Skin of body (tissue), 2 donors: ENCODE results near the gene ERVFRD-1. TPM values are rescaled to one million over a fixed set of nuclear protein-coding genes. Genes with fewer than 3 reads are reported as not detected.
"Not testable (repeated sequence)": the region's sequence is repeated elsewhere in the genome, so short reads cannot be mapped to it uniquely, and the experiment has no call there.

Source experiments
- DNase-seq: peaks from one replicate; lab custom pipeline; 2025; lab: John Stamatoyannopoulos, UW
- total RNA-seq: library from RNA; depleted of rRNA; stranded (reverse); fragments of >200 nt; gene quantifications from one replicate; pipeline ENCODE4 v1.2.3, GENCODE V29; 2014

ERVFRD-1 gene
- total RNA-seq, 1 donor from 2014 or later = 0.10 TPM

DNA sequence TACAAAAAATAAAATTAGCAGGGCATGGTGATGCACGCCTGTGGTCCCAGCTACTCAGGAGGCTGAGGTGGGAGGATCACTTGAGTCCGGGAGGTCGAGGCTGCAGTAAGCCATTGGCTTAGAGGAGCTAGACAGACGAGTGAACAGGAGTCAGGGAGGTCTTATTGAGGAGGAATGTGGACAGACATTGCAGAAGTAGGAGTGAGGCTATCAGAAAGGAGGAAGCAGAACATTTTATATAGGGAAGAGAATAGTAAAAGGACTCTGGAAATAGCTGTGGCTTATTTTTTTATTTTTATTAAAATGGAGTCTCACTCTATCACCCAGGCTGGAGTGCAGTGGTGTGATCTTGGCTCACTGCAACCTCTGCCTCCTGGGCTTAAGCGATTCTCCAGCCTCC lies 20.4 kb downstream of the ERVFRD-1 start:
- DNase-seq = not testable (repeated sequence)

DNA sequence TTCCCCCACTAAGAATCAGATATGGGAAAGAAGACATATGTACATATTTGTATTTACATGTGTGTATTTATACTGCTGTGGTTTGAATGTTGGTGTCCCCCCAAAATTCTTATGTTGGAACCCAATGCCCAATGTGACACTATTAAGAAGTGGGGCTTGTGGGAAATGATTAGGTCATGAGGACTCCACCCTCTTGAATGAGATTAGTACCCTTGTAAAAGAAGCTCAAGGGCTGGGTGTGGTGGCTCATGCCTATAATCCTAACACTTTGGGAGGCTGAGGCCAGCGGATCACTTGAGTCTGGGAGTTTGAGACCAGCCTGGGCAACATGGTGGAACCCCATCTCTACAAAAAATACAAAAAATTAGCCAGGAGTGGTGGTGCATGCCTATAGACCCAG lies 21.8 kb downstream of the ERVFRD-1 start:
- DNase-seq = no peak

DNA sequence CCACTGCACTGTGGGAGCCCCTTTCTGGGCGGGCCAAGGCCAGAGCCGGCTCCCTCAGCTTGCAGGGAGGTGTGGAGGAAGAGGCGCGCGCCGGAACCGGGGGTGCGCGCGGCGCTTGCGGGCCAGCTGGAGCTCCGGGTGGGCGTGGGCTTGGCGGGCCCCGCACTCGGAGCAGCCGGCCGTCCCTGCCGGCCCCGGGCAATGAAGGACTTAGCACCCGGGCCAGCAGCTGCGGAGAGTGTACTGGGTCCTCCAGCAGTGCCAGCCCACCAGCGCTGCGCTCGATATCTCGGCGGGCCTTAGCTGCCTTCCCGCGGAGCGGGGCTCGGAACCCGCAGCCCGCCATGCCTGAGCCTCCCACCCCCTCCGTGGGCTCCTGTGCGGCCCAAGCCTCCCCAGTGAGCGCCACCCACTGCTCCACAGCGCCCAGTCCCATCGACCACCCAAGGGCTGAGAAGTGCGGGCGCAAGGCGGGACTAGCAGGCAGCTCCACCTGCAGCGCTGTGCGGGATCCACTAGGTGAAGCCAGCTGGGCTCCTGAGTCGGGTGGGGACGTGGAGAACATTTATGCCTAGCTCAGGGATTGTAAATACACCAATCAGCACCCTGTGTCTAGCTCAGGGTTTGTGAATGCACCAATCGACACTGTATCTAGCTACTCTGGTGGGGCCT lies 24.2 kb downstream of the ERVFRD-1 start:
- DNase-seq = not testable (repeated sequence)

DNA sequence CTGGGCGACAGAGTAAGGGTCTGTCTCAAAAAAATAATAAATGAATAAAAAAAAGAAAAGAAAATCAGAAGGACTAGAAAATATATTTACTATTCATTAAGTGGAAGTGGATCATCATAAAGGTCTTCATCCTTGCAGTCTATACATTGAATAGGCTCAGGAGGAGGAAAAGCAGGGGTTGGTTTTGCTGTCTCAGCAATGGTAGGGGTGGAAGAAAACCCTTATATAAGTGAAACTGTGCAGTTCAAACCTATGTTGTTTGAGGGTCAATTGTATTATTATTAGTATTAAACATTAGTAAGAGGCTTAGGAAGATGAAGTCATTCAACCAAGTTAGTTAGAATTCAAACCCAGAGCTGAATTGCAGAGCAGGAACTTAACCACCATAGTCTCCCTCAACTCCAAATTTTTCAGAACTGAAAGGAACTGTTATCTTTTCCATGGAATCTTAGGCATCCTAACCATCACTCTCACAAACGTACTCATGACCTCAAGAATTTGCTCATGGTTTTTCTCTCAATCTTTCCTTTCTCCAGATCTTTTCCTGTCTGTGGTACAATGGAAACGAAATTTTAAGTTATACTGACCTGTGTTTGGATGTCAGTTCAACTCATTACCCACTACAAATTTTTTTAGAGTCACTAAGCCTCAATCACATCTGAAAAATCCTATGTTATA lies 25.6 kb downstream of the ERVFRD-1 start:
- DNase-seq = no peak

DNA sequence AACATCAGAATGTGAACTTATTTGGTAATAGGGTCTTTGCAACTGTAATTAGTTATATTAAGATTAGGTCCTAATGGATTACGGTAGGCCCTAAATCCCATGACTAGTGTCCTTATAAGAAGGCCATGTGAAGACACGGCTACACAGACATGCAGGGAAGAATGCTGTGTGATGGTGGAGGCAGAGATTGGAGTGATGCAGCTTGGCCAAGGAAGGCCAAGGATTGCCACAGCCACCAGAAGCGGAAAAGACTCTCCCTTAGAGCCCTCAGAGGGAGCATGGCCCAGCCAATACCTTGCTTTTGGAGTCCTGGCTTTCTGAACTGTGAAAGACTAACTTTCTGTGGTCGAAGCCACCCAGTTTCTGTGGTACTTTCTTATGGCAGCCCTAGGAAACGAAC lies 27.6 kb downstream of the ERVFRD-1 start:
- DNase-seq = no peak

DNA sequence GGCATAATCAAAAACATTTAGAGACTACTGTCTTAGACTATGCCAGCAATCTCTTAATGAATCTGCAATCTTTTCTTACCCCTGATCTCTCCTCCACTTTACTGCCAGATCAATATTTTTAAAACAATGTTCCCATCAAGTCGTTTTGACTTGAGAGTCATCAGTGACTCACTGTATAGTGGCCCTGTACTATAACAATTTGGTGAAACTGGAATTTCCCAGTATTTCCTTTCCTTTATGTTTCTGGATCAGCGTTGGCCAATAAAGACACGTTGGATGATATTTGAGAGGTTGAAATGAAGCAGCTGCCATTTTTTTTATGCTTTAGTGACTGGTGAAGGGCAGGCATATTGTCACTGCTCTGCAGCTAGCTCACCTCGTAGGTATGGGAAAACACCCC lies 28.0 kb downstream of the ERVFRD-1 start:
- DNase-seq = no peak

DNA sequence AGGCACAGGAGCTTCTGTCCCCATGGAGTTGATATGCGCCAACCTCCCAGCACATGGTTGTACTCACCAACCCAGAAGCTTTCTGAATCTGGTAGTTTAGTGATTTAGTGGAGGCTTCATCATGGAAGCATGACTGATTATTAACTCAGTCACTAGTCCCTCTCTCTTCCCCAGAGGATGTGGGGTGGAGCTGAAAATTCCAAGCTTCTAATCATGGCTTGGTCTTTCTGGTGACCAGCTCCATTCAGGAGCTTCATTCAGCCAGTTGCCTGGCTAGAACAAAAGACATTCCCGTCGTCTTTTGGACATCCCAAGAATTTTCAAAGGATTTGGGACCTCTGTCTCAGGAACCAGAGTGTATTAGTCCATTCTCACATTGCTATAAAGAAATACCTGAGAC lies 31.2 kb downstream of the ERVFRD-1 start:
- no peak for DNase-seq

DNA sequence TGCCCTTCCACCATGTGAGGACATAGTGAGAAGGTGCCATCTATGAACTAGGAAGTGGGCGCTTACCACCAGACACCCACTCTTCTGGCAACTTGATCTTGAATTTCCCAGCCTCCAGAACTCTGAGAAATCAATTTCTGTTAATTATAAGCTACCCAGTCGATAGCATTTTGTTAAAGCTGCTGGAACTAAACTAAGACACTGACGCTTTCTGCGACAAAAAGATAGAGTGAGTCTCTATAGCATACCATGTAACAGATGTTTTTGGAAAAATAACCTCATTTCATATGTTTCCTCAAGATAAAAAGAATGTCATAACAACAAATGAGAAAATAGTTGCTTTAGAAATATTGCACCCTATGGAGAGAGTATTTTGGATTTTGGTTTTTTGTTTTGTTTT lies 33.3 kb downstream of the ERVFRD-1 start:
- no peak for DNase-seq

DNA sequence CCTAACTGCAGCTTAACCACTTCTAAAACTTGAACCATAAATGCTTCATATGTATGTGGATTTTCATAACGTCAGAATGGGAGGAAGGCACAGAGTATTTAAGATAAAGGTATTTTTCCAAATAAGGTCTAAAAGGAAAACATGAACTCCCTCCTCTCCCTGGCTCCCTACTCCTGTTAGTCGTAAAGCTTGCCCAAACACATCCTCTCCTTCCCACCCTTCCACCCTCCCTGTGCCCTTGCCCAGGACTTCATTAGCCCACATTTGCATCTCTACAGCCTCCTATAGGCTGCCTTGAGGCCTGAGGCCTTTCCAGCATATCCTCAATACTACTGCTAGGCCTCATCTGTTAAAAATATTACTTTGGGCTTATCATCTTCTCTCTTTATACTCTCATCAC lies 35.0 kb downstream of the ERVFRD-1 start:
- DNase-seq = no peak

DNA sequence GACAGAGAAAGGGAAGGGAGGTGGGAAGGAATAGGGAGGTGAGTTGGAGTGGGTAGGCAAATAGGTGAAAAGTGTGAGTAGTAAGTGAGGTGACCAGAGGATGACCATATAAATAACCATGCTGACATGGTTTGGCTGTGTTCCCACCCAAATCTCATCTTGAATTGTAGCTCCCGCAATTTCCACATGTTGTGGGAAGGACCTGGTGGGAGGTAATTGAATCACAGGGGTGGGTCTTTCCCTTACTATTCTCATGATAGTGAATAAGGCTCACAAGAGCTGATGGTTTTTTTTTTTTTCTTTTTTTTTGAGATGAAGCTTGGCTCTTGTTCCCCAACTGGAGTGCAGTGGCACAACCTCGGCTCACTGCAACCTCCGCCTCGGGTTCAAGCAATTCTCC lies 39.4 kb downstream of the ERVFRD-1 start:
- DNase-seq = no peak

DNA sequence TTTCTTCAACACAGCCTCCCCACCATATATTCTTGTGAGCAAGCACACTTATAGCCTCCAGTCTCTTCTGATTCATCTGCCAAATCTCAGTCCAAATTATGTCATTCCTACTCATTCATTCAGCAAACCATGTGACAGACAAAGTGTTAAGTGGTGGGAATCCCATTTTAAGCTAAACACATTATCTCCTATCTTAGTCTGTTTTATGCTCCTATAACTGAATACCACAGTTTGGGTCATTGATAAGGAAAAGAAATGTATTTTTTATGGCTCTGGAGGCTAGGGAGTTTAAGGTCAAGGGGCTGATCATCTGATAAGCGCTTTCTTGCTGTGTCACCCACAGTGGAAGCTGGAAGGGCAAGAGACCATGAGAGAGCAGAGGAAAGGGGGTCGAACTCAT lies 41.8 kb downstream of the ERVFRD-1 start:
- no peak for DNase-seq

DNA sequence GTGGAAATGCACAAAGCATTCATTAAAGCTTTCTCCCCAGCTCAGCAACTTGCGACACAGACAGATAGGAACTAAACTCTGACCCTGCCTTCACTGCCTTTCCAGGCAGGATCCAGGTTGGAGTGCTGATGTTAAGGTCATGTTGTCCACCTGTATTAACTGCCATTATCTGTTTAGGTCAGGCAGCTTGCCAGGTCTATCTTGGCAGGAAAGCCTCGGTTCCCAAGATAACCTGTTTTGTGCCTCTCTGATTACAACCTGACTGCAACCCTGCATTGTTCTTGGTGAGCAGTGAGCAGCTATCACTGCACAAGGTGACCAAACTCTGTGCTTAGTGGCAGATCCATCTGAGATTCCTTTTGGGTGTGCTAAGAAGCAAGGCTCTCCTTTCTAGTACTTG lies 44.2 kb downstream of the ERVFRD-1 start:
- DNase-seq = no peak

DNA sequence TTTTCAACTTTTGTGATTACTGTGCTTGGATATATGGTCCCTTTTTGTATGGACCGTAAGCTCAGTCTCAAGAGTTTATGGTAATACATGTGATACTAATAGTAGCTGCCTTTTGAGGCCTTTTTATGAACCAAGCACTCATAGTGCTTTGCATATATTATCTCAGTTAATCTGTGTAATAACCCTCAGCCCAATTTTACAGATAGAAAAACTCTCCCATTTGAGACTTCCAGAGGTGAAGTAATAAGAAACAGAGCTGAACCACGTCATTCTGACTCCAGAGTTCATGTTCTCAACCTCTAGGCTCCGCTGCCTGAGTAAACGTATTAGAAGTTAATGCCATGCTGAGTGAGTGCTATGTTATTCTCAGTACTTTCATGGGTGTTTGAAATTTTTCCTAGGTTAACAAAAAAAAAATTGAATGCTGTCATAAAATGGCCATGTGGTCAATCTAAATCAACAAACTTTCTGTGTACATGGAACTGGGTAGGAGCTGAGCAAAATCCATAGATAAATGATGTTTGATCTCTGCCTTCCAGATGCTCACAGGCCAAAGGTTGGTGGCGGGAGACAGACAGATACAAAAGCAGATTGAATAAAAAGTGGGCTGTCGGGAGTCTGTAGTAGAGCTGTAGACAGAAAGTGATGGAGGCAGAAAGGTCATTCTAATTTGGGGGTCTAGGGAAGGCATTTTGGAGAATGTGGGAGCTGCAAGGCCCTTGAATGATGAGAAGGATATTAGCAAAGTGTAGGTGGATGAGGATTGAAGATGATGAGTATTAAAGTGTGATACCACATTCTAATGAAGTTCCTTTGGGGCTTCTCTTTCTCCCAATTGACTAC lies 44.8 kb downstream of the ERVFRD-1 start:
- DNase-seq = no peak

DNA sequence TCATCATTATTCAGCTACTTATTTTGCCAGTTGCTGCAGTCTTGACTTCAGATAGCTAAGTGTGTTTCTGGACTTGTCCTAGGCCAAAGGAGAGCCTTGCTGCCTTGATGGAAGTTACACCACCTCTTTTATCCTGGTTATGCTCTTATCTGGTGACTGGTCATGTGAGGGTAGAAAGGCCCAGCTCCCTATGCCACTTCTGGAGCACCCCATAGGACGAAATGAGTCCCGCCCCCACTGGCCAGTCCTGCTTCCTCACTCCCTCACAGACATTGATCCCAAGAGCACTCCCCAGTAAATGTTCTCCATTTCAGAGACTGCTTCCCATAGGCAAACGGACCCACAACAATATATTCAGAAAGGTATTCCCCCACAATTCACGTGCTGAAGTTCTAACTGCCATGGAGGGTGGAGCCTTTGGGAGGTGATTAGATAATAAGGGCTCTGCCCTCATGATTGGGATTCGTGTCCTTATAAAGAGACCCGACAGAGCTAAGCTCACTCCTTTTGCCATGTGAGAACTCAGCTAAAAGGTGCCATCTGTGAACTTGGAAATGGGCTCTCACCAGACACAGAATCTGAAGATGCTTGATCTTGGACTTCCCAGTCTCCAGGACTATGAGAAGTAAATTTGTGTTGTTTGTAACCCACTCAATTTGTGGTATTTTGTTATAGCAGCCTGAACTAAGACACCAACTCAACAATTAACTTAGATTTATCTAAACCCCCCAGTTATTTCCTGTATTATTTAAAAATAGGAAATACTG lies 45.9 kb downstream of the ERVFRD-1 start:
- no peak for DNase-seq

DNA sequence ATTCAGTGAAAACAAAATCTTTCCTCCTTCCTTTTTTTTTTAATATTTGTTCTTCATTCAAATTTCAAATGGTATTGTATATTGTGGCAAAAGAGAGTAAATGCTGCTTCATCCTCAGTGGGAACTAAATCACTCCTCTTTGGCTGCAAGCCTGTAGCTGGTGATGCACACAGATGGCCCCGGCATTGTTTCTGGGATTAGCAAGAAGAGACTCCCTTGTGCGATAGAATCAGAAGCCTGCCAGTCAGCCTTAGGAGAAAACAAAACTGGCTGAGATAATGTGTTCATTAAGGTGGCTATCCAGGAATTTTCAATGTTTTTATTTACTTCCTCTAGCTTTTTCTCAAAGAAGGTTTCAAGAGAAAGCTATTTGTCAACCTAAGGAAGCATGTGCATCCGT lies 46.7 kb downstream of the ERVFRD-1 start:
- DNase-seq = peak; percentile 2

DNA sequence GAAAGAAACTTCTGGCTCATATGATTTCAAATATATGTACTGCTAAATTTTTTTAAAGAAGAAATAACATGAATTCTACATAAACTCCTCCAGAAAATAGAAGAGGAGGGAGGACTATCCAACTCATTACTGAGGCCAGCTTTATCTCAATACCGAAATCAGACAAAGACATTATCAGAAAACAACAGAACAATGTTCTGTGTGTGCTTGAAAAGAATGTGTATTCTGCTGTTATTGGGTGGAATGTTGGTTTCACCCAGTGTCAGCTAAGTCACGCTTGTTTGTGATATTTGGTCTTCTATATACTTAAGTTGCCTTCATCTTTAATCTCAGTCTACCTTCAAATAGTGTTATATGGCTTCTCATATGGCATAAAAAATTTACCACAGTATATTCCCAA lies 48.8 kb downstream of the ERVFRD-1 start:
- DNase-seq = no peak

DNA sequence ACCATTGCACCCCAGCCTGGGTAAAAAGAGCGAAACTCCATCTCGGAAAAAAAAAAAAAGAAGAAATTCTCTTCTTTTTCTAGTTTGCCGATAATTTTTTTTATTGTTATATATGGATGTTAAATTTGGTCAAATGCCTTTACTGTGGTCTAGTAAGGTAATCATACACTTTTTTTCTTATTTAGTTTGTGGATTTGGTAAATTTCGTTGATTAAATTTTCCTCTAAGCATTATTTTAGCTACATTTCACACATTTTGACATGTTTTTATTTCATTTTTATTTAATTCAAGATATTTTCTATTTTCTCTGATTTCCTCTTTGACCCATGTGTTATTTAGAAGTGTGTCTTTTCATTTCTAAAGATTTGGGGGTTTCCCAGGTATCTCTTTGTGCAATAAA lies 49.4 kb downstream of the ERVFRD-1 start:
- no peak for DNase-seq

DNA sequence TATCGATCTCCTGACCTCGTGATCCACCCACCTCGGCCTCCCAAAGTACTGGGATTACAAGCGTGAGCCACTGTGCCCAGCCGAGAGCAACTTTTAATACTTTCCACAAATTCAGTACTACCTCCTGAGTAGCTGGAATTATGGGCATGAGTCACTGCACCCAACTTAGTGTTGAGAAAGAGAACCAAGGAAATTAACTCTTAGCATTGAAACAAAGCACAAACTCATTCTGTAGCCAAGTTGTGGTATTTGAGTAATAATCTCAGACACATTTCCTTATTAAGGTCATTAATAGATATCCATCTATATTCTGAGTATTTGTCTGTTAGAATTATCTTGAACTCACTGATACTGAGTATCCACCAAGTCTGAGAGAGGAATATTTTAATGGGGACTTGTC lies 53.1 kb downstream of the ERVFRD-1 start:
- no peak for DNase-seq

DNA sequence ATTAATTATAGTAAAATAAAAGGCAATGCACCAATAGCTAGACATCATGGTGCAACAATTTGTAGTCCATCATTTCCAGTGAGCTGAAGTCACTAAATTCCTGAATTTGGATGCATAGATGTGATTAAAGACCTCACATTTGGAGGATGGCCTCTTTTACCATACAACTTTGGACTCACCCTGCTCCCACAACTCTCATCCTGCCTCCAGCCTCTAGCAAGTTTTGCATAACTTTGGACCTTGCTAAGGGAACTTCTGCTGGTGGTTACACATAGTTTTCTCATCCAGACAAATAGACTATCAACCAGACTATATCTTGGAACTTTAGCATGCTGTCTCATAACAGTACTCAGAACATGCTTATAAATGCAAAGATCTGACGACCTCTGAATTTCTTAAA lies 54.7 kb downstream of the ERVFRD-1 start:
- no peak for DNase-seq

DNA sequence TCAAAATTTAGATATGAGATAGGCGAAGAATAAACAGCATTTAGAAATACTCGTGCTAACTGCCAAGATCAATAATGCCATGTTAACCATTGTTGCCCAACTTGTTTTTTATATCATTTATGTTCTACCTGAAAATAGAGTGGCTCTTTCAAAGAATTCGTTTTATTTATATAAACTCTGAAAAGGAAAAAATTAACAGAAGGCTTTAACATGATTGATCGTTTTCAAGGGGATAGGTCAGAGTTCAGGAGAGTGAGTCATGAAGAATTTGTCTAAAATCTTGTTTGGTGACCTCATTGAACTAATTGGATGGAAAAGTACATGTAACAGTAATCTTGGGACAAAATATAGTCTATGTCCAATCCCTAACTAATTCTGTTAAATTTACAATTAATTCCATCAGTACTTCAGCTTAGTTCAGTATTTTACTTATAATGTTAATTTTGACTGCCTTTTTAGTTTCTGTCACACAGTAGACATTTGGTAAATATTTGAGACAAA lies 56.3 kb downstream of the ERVFRD-1 start:
- DNase-seq = no peak

DNA sequence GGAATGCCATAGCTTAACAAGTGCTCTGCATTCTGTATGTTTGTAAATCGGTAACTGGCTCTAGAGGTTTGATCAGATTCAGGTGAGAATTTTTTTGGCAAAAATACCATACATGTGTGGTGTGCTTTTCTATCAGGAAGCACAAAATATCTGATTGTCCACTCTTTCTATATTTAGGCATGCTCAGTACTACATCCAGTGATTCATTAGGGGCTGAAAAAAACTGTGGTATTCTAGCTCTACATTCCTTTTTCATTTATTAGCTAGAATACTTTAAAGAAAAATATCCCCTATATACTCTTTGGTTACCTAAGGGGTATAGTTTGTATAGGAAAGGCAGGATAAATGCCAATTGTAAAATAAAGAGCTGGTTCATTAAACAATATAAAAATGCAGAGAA lies 56.8 kb downstream of the ERVFRD-1 start:
- no peak for DNase-seq

DNA sequence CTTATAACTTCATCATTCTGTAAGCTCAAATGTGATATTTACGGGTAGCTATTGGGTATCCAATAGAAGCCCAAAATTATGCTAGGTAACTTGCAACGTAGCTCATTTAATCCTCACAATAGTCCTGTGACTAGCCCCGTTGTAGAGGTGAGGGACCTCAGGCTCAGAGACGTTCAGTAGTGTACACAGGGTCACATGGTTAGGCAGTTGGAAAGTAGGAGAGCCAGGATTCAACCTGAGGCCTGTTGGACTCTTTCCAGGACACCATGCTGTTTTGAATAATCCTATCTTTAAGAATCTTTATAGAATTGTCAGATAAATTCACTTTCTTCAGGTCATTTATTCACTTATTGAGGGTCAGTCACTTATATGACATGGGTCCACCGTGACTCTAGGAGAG lies 58.2 kb downstream of the ERVFRD-1 start:
- no peak for DNase-seq
